Stimulated activated CD4-positive, alpha-beta T cell treated with anti-CD3 and anti-CD28 coated beads, Interleukin-4, amount 100 ng/mL, for 24 hours (primary cell): ENCODE data around the gene MYL5.
A peak's percentile ranks its signal among the peaks of the same experiment; 100 is the strongest.
"Not testable (repeated sequence)": the region's sequence is repeated elsewhere in the genome, so short reads cannot be mapped to it uniquely, and the experiment has no call there.

Experiments
- DNase-seq: peaks from one replicate; pipeline ENCODE4 v3.0.0-alpha.2; 2020

The MYL5 gene, protein sequence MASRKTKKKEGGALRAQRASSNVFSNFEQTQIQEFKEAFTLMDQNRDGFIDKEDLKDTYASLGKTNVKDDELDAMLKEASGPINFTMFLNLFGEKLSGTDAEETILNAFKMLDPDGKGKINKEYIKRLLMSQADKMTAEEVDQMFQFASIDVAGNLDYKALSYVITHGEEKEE

GRCh38 chr4:674172-675035 is at the start of gene MYL5, which contains the start of gene ATP5ME:
MYL5 (plus strand) TSS chr4:674542; CDS start chr4:678027, 3,485 bp downstream.
ATP5ME (minus strand) TSS chr4:674276; CDS start chr4:674247, 29 bp downstream.
- peak; percentile 97 for DNase-seq

DNA sequence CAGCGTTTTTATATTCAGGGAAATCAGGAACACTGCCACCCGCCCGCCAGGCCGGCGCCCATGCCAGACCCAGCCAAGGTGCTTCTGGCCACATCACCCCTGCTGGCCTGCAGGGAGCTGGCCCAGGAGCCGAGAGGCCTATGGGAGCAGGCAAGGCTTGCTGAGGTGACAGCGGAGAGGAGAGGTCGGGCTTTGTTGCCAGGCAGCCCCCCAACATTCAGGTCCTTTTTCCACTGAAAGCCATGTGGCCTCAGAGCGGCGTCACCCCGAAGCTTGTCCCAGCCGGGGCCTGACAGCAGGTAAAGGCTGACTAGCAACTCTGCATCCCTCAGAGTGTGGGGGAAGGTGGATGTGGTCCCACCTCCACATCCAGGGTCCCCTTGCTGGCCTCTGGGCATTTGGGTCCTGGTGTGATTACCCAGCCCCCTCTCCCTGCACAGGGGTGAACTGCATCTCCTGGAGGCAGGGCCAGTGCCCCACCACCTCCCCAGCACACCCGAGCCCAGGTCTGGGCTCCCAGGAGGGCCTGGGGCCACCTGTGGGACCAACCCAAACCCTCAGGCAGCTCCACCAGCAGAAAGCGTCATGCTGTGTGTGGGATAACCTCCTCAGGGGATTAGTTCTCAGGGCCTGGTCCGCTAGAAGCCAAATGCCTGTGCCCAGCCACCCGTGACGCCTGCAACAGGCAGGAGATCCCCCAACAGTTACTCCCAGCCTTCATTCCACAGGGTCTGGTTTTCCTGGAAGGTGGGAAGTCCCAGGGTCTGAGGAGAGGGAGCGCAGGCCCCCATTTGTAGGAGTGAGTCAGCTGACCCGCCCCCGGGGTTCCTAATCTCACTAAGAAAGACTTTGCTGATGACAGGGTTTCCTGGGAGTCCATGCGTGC is 49.4 kb upstream of the MYL5 start, which contains the start of gene PDE6B:
PDE6B (plus strand) TSS at position 869 of the 886 bp plus-strand sequence. CDS start 54 bp downstream, outside the sequence.
- no peak for DNase-seq

- DNase-seq, result no peak
Observed at GRCh38 chr4:625631-626161, 48.6 kb upstream of the MYL5 start.

DNA sequence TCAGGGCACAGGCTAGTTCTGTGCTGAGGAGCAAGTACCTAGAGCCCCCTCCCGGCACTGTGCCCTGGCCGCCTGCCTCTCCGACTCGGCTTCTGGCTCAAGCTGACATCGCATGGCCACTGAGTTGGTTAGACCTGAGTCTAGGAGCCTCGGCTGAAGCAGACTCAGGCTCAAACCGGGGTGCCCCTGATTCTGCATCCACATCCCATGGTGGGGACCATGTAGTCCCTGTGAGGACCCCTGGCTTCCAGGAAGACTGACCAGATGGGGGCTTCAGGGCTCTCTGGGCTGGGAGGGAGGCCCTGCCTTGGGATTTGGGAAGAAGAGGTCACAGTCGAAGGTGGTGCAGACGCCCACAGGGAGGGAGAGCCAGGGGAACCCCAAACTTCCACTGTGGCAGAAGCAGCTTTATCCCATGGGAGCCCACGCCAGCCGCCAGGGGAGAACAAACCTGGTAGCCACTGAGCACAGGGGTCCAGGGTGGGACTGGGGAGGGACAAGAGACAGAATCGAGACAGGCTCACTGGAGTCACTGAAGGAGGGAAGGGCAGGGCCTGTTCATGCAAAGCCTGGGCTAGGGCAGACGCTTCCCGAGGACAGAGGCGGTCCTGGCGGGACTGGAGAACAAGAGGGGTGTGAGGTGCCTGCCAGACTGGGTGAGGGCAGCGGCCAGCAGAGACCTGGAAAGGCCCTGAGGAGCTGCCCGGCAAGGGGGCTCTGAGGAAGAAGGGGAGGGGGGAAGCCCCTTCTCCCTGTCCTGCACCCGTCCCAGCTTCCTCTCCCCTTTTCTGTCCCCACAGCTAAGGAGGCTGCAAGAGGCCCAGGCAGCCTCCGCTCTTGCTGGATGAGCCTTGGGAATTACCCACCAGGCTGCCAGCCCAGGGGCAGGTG is 47.9 kb upstream of the MYL5 start:
- no peak for DNase-seq

DNA sequence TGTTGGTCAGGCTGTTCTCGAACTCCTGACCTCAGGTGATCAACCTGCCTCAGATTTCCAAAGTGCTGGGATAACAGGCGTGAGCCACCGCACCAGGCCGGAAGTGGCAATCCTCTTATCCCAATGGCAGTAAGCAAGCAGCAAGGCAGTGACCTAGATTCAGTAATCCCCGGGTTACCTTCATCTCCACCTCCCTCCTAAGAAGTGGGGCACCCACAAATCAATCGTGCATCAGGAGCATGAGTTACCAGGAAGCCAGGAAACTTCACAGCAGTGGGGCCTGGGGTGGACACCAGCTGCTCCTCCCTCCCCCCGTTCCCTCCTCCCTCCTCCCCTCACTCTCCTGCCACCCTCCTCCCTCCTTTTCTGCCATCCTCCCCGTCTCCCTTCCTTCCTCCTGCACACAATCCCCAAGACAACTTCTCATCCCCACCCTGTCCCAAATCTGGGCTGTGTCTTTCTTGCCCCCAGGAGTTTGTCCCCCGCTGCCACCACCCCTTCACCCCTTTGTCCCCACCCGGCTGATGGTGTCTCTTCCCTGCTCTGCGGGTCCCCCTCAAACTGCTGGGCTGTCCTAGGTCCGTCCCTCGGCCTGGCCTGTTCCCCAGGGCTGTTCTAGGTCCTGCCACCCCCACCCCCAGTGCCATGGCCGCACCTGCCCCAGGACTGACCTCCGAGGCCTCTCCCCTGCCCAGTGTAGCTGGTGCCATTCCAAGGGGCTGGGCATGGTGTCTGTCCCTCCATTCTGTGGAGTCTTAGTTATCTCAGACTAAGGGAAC is 46.8 kb upstream of the MYL5 start:
- DNase-seq, result no peak

DNA sequence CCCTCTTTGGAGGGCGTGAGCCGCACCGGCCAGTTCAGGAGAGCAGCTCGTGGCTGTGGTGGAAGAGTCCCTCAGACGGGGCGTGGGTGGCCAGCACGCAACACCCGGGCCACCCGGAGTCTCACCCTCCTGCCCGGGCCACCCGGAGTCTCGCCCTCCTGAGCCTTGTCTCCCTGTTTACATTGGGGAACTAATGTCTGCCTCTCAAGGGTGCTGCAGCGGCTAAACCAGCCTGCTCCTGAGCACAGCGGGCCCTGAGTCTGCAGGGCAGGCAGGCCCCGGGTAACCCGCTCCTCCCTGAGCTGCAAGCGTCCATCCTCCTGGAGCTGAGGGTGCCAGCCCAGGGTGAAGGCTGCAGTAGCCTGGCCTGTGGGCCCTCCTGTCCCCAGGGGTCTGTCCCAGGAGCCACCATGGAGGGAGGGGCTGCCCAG is 46.0 kb upstream of the MYL5 start:
- DNase-seq, result no peak

DNA sequence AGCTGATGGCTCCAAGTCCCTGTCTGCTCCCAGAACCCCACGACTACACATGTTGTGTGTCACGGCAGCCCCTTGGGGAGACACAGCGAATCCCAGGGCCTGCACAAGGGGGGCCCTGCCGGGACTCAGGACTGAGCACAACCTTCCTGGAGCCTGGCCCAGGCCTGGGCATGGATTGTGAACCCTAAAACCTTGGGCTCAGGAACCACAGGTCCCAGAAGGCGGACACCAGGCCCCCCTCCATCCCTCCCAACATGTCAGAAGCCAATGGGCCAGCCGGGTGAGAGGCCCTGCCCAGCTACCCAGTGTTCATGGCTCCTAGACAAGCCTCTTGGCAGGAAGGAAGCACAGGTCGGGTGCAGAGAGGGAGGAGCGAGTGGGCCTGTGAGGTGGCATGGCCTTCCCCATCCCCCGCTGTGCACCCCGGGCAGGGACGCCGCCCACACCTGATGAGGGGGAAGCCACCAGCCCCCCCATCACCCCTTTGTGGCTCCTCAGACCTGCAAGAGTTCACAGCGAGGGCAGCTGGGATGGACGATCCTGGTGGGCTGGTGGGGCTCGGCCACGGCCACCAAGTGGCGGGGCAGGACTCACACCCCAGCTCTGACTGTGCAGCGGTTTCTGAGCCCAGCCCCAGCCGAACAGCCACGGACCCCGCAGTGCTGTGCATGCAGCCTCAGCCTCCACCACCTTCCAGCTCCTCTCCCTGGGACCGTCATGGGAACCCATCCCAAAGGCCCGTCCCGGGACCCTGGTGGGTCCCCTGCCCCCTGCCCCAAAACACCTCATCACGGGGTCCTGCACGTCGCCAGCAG is 45.3 kb upstream of the MYL5 start:
- DNase-seq, result no peak

GRCh38 chr4:629636-629914 is 44.8 kb upstream of the MYL5 start:
- no peak for DNase-seq

- no peak for DNase-seq
Observed at GRCh38 chr4:629915-630641, 44.3 kb upstream of the MYL5 start.

DNA sequence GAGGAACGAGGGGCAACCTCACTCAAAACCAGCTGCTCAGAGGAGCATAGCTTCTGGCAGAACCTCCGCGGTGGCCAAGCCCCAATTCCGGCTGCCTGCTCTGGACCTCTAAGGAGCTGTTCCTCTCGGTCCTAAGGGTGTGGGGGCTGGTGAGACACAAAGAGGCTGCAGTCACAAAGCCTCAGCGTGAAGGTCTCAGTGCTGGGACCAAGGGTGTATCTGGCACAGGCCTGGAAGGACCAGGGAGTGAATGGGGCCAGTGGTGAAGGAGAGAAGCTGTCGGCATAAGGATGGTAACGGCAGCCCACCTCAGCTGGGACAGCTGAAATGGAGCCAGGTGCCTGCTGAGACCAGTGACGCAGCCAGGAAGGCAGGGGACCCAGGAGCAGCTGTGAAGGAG is 43.7 kb upstream of the MYL5 start:
- DNase-seq, result no peak

DNA sequence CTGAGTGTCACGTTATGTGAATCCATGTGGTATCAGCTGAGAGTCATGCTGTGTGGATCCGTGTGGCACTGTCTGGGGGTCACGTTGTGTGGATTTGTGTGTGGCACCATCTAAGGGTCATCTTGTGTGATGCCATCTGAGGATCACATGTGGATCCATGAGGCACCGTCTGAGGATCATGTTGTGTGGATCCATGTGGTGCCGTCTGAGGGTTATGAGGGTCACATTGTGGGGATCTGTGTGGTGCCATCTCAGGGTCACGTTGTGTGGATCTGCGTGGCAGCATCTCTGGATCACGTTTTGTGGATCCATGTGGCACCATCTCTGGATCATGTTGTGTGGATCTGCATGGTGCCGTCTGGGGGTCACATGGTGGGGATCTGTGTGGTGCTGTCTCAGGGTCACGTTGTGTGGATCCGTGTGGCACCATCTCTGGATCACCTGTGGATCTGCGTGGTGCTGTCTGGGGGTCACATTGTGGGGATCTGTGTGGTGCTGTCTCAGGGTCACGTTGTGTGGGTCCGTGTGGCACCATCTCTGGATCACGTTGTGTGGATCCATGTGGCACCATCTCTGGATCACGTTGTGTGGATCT is 42.0 kb upstream of the MYL5 start:
- DNase-seq, result no peak

DNA sequence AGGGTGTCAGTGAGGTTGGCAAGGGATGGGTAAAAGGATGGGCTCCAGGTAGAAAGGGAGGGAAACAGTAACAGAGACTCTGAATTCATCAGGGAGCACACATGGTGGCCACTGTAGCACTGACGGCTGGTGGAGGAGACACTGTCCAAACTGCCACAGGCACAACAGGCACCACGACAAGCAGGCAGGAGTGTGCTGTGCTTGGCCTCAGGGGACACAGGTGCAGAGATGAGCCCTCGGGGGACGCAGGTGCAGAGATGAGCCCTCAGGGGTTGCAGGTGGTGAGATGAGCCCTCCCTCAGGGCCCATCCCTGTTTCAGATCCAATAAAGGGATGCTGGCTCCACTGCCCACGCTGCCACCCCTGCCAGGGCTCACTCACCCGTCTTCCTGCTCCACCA is 41.4 kb upstream of the MYL5 start:
- DNase-seq, result no peak

DNA sequence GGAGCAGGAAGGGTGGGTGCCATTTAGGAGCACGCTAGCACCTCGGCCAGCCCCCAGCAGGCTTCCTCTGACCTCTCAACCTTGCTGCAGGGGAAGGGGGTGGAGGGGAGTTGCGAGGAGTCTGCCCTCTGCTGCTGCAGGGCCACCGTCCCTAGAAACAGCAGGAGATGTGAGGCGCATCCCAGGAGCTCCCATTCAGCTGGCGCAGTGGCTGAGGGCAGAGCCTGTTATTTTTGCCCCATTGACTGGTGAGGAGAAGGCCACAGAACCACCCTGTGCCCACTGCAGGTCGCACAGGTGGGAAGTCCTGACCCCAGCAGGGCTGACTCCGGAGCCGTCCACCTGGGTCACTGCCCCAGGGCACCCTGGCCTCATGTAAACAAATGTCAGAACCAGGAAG is 40.9 kb upstream of the MYL5 start:
- no peak for DNase-seq

- no peak for DNase-seq
Observed at GRCh38 chr4:633976-634598, 40.3 kb upstream of the MYL5 start.

DNA sequence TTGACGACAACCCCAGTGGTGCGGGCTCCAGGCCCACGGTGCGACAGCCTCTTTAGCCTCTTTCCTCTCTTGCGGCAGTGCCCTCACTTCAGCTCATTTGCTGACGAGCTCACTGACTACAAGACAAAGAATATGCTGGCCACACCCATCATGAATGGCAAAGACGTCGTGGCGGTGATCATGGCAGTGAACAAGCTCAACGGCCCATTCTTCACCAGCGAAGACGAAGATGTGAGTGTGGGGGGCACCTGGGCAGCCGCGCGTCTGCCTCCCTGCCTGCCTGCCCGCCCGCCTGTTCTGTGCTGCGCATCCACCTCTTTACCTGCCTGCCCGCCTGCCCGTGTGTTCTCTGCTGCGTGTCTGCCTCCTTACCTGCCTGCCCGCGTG is 39.8 kb upstream of the MYL5 start:
- DNase-seq, result no peak

DNA sequence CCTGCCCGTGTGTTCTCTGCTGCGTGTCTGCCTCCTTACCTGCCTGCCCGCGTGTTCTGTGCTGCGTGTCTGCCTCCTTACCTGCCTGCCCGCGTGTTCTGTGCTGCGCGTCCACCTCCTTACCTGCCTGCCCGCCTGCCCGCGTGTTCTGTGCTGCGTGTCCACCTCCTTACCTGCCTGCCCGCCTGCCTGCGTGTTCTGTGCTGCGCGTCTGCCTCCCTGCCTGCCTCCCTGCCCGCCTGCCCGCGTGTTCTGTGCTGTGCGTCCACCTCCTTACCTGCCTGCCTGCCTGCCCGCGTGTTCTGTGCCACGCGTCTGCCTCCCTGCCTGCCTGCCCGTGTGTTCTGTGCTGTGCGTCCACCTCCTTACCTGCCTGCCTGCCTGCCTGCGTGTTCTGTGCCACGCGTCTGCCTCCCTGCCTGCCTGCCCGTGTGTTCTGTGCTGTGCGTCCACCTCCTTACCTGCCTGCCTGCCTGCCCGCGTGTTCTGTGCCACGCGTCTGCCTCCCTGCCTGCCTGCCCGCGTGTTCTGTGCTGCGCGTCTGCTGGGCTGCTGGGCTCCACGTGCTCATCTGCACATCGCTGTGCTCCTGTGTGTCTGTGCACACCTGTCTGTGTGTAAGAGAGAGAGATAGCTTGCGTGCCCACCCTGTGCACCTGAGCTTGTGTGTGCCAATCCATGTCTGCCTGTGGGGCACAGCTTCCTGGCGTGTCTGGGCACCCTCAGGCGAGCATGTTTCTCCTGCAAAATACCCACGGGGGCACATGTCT is 39.1 kb upstream of the MYL5 start:
- DNase-seq, result not testable (repeated sequence)

GRCh38 chr4:635851-636627 is 38.3 kb upstream of the MYL5 start:
- no peak for DNase-seq
